ENCODE measurements around the gene ICAM5.
"Not testable (repeated sequence)": the region's sequence is repeated elsewhere in the genome, so short reads cannot be mapped to it uniquely, and the experiment has no call there.

ICAM5 gene

GRCh38 chr19:10279737-10280442 lies 9.9 kb upstream of the ICAM5 start:
- no peaks in the 10 kb centered on the region for H3K36me3 ChIP-seq (ENCODE audit: low read length)
- no peak overlapping the region for H2AFZ ChIP-seq (ENCODE audit: low read depth, low read length, severe bottlenecking)
- H3K9me3 ChIP-seq (ENCODE audit: insufficient read depth, low read length) = no peaks in the 10 kb centered on the region
- H3F3A ChIP-seq (ENCODE audit: insufficient read depth) = no peaks in the 10 kb centered on the region
- H3K27ac ChIP-seq (ENCODE audit: low read depth, low read length) = no peak overlapping the region
- no peak overlapping the region for H3K9ac ChIP-seq (ENCODE audit: low read length)
- 0 out of 2 replicates have a peak, but pooled peaks cover 7% of the 10 kb centered on the region for H3K79me2 ChIP-seq (ENCODE audit: insufficient read depth, low read length)
- no peaks in the 10 kb centered on the region for H3K27me3 ChIP-seq (ENCODE audit: low read length)
- no peaks in the 10 kb centered on the region for H3K9me2 ChIP-seq (replicated peaks; ENCODE audit: insufficient read depth, low read length)
- no peak overlapping the region for H3K4me3 ChIP-seq (ENCODE audit: insufficient read depth, low read length, poor library complexity, severe bottlenecking)
- no peaks in the 10 kb centered on the region for H4K20me1 ChIP-seq (ENCODE audit: low read depth, low read length)
- TF ChIP-seq EZH2phosphoT487 (conservative IDR thresholded peaks at IDR 0.05; ENCODE audit: low read length) (no peak), CTCF (IDR thresholded peaks at IDR 0.05; ENCODE audit: insufficient read depth, low read length, poor library complexity, severe bottlenecking) (no peak)
- no peak overlapping the region for H3K4me2 ChIP-seq (ENCODE audit: low read depth, low read length, poor library complexity, severe bottlenecking)

- not testable (repeated sequence) for H3K27me3 ChIP-seq (ENCODE audit: low read length); H3K36me3 ChIP-seq (ENCODE audit: low read length); H3K4me2 ChIP-seq (ENCODE audit: low read depth, low read length, poor library complexity, severe bottlenecking); H3K9me3 ChIP-seq (ENCODE audit: insufficient read depth, low read length); H2AFZ ChIP-seq (ENCODE audit: low read depth, low read length, severe bottlenecking); H3K4me3 ChIP-seq (ENCODE audit: insufficient read depth, low read length, poor library complexity, severe bottlenecking); H3K27ac ChIP-seq (ENCODE audit: low read depth, low read length); H4K20me1 ChIP-seq (ENCODE audit: low read depth, low read length); H3K9me2 ChIP-seq (replicated peaks; ENCODE audit: insufficient read depth, low read length); H3K79me2 ChIP-seq (ENCODE audit: insufficient read depth, low read length); H3K9ac ChIP-seq (ENCODE audit: low read length)
- H3F3A ChIP-seq (ENCODE audit: insufficient read depth) = peaks cover 18% of the 10 kb centered on the region
These were observed 7.7 kb upstream of the ICAM5 start for GRCh38 chr19:10282043-10282442.

GRCh38 chr19:10283301-10284064 lies 6.3 kb upstream of the ICAM5 start:
- Histone ChIP-seq H3K27me3 (ENCODE audit: low read length) (no peaks in the 10 kb centered on the region), H3K36me3 (ENCODE audit: low read length) (no peaks in the 10 kb centered on the region), H3K27ac (ENCODE audit: low read depth, low read length) (no peak overlapping the region), H3K4me2 (ENCODE audit: low read depth, low read length, poor library complexity, severe bottlenecking) (no peak overlapping the region), H3K79me2 (ENCODE audit: insufficient read depth, low read length) (0 out of 2 replicates have a peak, but pooled peaks cover 7% of the 10 kb centered on the region), H3K9me3 (ENCODE audit: insufficient read depth, low read length) (no peaks in the 10 kb centered on the region), H4K20me1 (ENCODE audit: low read depth, low read length) (no peaks in the 10 kb centered on the region), H3K9ac (ENCODE audit: low read length) (no peak overlapping the region), H2AFZ (ENCODE audit: low read depth, low read length, severe bottlenecking) (no peak overlapping the region), H3F3A (ENCODE audit: insufficient read depth) (peaks cover 18% of the 10 kb centered on the region), H3K9me2 (replicated peaks; ENCODE audit: insufficient read depth, low read length) (no peaks in the 10 kb centered on the region), H3K4me3 (ENCODE audit: insufficient read depth, low read length, poor library complexity, severe bottlenecking) (no peak overlapping the region)
- TF ChIP-seq CTCF (IDR thresholded peaks at IDR 0.05; ENCODE audit: insufficient read depth, low read length, poor library complexity, severe bottlenecking) (no peak), EZH2phosphoT487 (conservative IDR thresholded peaks at IDR 0.05; ENCODE audit: low read length) (no peak)

All from SU-DHL-6 (cell line).